A549 (cell line): ENCODE measurements around the gene SRSF11. TPM values are rescaled to one million over a fixed set of nuclear protein-coding genes. Genes with fewer than 3 reads are reported as not detected.

ENCODE experiments used
- ATAC-seq, 2 experiments: fragments of 200-7000 bp in 1 of 2; fragments of >200 bp in 1 of 2; cut with Nextera tagmentation in 1 of 2; cut with Tn5 transposase in 1 of 2; 3 replicates each; pipeline versions ENCODE4 v1.8.0 to v1.9.1; 2018 to 2020; ENCODE audit warnings: mild to moderate bottlenecking in 1 of 2, moderate library complexity in 1 of 2
- CTCF ChIA-PET: fragments of 300-600 bp; sonication (Branson Sonifier 250); formaldehyde crosslinking; extraction: SDS; loops from one replicate; lab custom pipeline; 2021; ENCODE audit warnings: antibody characterized with exemption, inconsistent platforms; lab: Yijun Ruan, JAX
- POLR2A ChIA-PET: fragments of 350-600 bp; formaldehyde crosslinking; extraction: SDS; loops from one replicate; lab custom pipeline; 2021; ENCODE audit warnings: antibody characterized with exemption, inconsistent platforms; lab: Yijun Ruan, JAX
- DNase-seq, 2 experiments: peaks; one replicate each; pipeline versions ENCODE4 v3.0.0 to v3.0.0-alpha.2; 2011 to 2016; ENCODE audit warnings: low read depth in 1 of 2, low spot score in 1 of 2
- FAIRE-seq: peaks from 2 replicates; lab custom pipeline; 2011; peaks lifted over from hg19 to GRCh38; lab: Jason Lieb, UNC
- H3K27ac ChIP-seq, 2 experiments: fragments of >200 bp; sonication (Bioruptor Twin); formaldehyde crosslinking; 3 replicates each; pipeline ENCODE4 v1.5.1; 2016 to 2017
- H3K4me1 ChIP-seq: fragments of >200 bp; sonication (Bioruptor Twin); formaldehyde crosslinking; 3 replicates; pipeline ENCODE4 v1.6.1; 2016
- H3K4me2 ChIP-seq: fragments of >200 bp; sonication (Bioruptor Twin); formaldehyde crosslinking; 3 replicates; pipeline ENCODE4 v1.6.1; 2016
- H3K4me3 ChIP-seq: fragments of >200 bp; sonication (Bioruptor Twin); formaldehyde crosslinking; 3 replicates; pipeline ENCODE4 v1.5.1; 2016
- H3K9me3 ChIP-seq: fragments of >200 bp; sonication (Bioruptor Twin); formaldehyde crosslinking; 3 replicates; pipeline ENCODE4 v1.6.1; 2016
- BCL3 ChIP-seq: fragments of >200 bp; sonication (Bioruptor Twin); formaldehyde crosslinking; IDR thresholded peaks from 3 replicates; pipeline ENCODE4 v1.6.1; 2016
- CBX2 ChIP-seq: fragments of 200-600 bp; sonication (generic); IDR thresholded peaks from 2 replicates; pipeline ENCODE4 v1.6.1; 2016; ENCODE audit warnings: low read depth, mild to moderate bottlenecking, borderline replicate concordance
- CBX8 ChIP-seq: fragments of 200-600 bp; sonication (generic); IDR thresholded peaks from 2 replicates; pipeline ENCODE4 v1.6.1; 2016
- CHD2 ChIP-seq: fragments of 150-350 bp; IDR thresholded peaks from 2 replicates; pipeline ENCODE4 v1.6.1; 2014; ENCODE audit warnings: low read length; ENCODE audit not compliant: partially characterized antibody
- E2F6 ChIP-seq: IDR thresholded peaks from 2 replicates; pipeline ENCODE4 v1.6.1; 2012; ENCODE audit warnings: low read depth, borderline replicate concordance
- ESRRA ChIP-seq: fragments of 150-350 bp; IDR thresholded peaks from 2 replicates; pipeline ENCODE4 v1.6.1; 2014; ENCODE audit warnings: mild to moderate bottlenecking, low read length, borderline replicate concordance
- GATA3 ChIP-seq: IDR thresholded peaks from 2 replicates; pipeline ENCODE4 v1.6.1; 2012; ENCODE audit warnings: borderline replicate concordance
- HES2 ChIP-seq: fragments of >200 bp; sonication (Bioruptor Twin); formaldehyde crosslinking; IDR thresholded peaks from 2 replicates; pipeline ENCODE4 v1.6.1; 2016
- HMGXB4 ChIP-seq: fragments of 250-450 bp; sonication (Bioruptor Pico); IDR thresholded peaks from 2 replicates; pipeline ENCODE4 v1.5.0; 2021; ENCODE audit warnings: mild to moderate bottlenecking, moderate library complexity, borderline replicate concordance
- KDM5A ChIP-seq: fragments of 200-600 bp; sonication (generic); IDR thresholded peaks from 2 replicates; pipeline ENCODE4 v1.6.1; 2016; ENCODE audit warnings: antibody characterized with exemption, mild to moderate bottlenecking
- MAFK ChIP-seq: fragments of 450-650 bp; IDR thresholded peaks from 2 replicates; pipeline ENCODE4 v1.6.1; 2014; ENCODE audit not compliant: partially characterized antibody
- NPAS2 ChIP-seq: fragments of 250-450 bp; sonication (Bioruptor Pico); IDR thresholded peaks from 2 replicates; pipeline ENCODE4 v1.8.0; 2022; ENCODE audit warnings: mild to moderate bottlenecking, moderate library complexity, borderline replicate concordance
- PBX3 ChIP-seq: IDR thresholded peaks from 2 replicates; pipeline ENCODE4 v1.6.1; 2012
- PHF8 ChIP-seq: fragments of 200-600 bp; sonication (generic); IDR thresholded peaks from 2 replicates; pipeline ENCODE4 v1.6.1; 2016; ENCODE audit warnings: low read depth, mild to moderate bottlenecking, antibody characterized with exemption, moderate library complexity, borderline replicate concordance
- POLR2A ChIP-seq: IDR thresholded peaks from 2 replicates; pipeline ENCODE4 v1.6.1; 2012; ENCODE audit warnings: mild to moderate bottlenecking, low read length
- POLR2AphosphoS2 ChIP-seq: conservative IDR thresholded peaks from 2 replicates; pipeline ENCODE4 v1.6.1; 2012; ENCODE audit warnings: low read length, improper control_type of control experiment, inconsistent platforms
- RAD21 ChIP-seq, 2 experiments: fragments of >200 bp in 1 of 2; sonication (Bioruptor Twin) in 1 of 2; formaldehyde crosslinking in 1 of 2; IDR thresholded peaks in 1 of 2; conservative IDR thresholded peaks in 1 of 2; 2 replicates in 1 of 2; 3 replicates in 1 of 2; pipeline ENCODE4 v1.6.1; 2012 to 2018; ENCODE audit warnings: inconsistent platforms in 1 of 2
- RARB ChIP-seq: fragments of 250-450 bp; sonication (Bioruptor Pico); IDR thresholded peaks from 2 replicates; pipeline ENCODE4 v1.8.0; 2021; ENCODE audit warnings: mild to moderate bottlenecking, moderate library complexity
- REST ChIP-seq: fragments of 200-600 bp; sonication (generic); IDR thresholded peaks from 2 replicates; pipeline ENCODE4 v1.6.1; 2016; ENCODE audit warnings: antibody characterized with exemption, mild to moderate bottlenecking, moderate library complexity
- SREBF2 ChIP-seq: fragments of 450-650 bp; IDR thresholded peaks from 2 replicates; pipeline ENCODE4 v1.6.1; 2014; ENCODE audit warnings: mild to moderate bottlenecking, moderate library complexity
- TFCP2L1 ChIP-seq: fragments of 250-450 bp; sonication (Bioruptor Pico); IDR thresholded peaks from 2 replicates; pipeline ENCODE4 v1.5.0; 2021; ENCODE audit warnings: mild to moderate bottlenecking
- TP53 ChIP-seq: fragments of 250-450 bp; sonication (Bioruptor Pico); IDR thresholded peaks from 2 replicates; pipeline ENCODE4 v1.5.0; 2021; ENCODE audit warnings: mild to moderate bottlenecking, moderate library complexity
- ZC3H11A ChIP-seq: fragments of 450-650 bp; IDR thresholded peaks from 2 replicates; pipeline ENCODE4 v1.6.1; 2014; ENCODE audit warnings: antibody characterized with exemption, mild to moderate bottlenecking
- WGBS: methylation state at CpG from one replicate; pipeline ENCODE4 v1.1.6; 2017; ENCODE audit errors: missing lambda C conversion rate; 5-methylcytosine and 5-hydroxymethylcytosine counted together
- polyA plus RNA-seq, 4 experiments: library from polyadenylated mRNA; depleted of rRNA in 3 of 4; stranded (reverse); fragments of >200 nt; fragmentation: RNase III in 1 of 4; extraction: RNeasy Plus Mini Kit Qiagen cat#74134 plus additional on column Dnase treatment in 1 of 4; gene quantifications; 2 replicates in 3 of 4; 3 replicates in 1 of 4; pipeline ENCODE4 v1.2.3, GENCODE V29; 2011 to 2017

Gene SRSF11
- polyA plus RNA-seq, 2 of the 4 experiments (the other 2 are of a cell fraction): 144 to 172 TPM

- no peak for DNase-seq
- Histone ChIP-seq H3K27ac (no peak overlapping the region), H3K4me1 (peaks cover 13% of the 10 kb centered on the region), H3K4me3 (no peak overlapping the region), H3K9me3 (no peaks in the 10 kb centered on the region), H3K4me2 (no peak overlapping the region)
- ChIA-PET POLR2A (interaction anchor here (0.6 to 3.2 kb wide), 2 partner anchors 13 to 70 kb away, joined by 3 to 13 read pairs; partner anchors contain the start of gene SRSF11), CTCF (interaction anchor here (0.6 to 1.3 kb wide), 2 partner anchors 9 to 27 kb away, joined by 4 to 5 read pairs; no protein-coding TSS in a partner anchor)
- FAIRE-seq: no peak
- TF ChIP-seq CHD2: no peak
- TF ChIP-seq POLR2A: no peak
- TF ChIP-seq TP53 (CRISPR knock-in tag): no peak
- no peak for TF ChIP-seq GATA3
- TF ChIP-seq CBX2: no peak
- no peak for TF ChIP-seq PBX3
- TF ChIP-seq SREBF2: no peak
- TF ChIP-seq ZC3H11A: no peak
- TF ChIP-seq PHF8: no peak
- no peak for TF ChIP-seq NPAS2
- TF ChIP-seq CBX8: no peak
- ATAC-seq: no peak
- WGBS: 97% methylated on average over 7 of the region's 7 CpGs
Observed at GRCh38 chr1:70208292-70208691, 12.9 kb upstream of the SRSF11 start.

- no peak for ATAC-seq
- H3K9me3 ChIP-seq: no peaks in the 10 kb centered on the region
- DNase-seq: no peak
- peaks cover 9% of the 10 kb centered on the region for H3K4me1 ChIP-seq
- 97% methylated on average over 1 of the region's 1 CpG for WGBS
- CTCF ChIA-PET: interaction anchor here (0.7 kb wide), 1 partner anchor 21 kb away, joined by 3 read pairs; no protein-coding TSS in a partner anchor
- no peak overlapping the region for H3K4me3 ChIP-seq
- TF ChIP-seq E2F6 (no peak), TP53 (CRISPR knock-in tag) (no peak), RAD21 (conservative IDR thresholded peaks at IDR 0.05 in 1 of 2, IDR thresholded peaks at IDR 0.05 in 1 of 2) (no peak), HES2 (no peak)
- no peak overlapping the region for H3K4me2 ChIP-seq
- POLR2A ChIA-PET: no interaction called here
- H3K27ac ChIP-seq: no peak overlapping the region
- no peak for FAIRE-seq
Observed at GRCh38 chr1:70210820-70211219, 10.4 kb upstream of the SRSF11 start.

GRCh38 chr1:70211541-70211940, 9.6 kb upstream of the SRSF11 start:
- no peak overlapping the region for H3K4me2 ChIP-seq
- POLR2A ChIA-PET: interaction anchor here (0.8 kb wide), 1 partner anchor 10 kb away, joined by 3 read pairs; the partner anchor contains the start of gene SRSF11
- CTCF ChIA-PET: no interaction called here
- peaks cover 9% of the 10 kb centered on the region for H3K4me1 ChIP-seq
- DNase-seq (no peak), ATAC-seq (no peak), FAIRE-seq (no peak)
- H3K27ac ChIP-seq: no peak overlapping the region
- no peak overlapping the region for H3K4me3 ChIP-seq
- no peaks in the 10 kb centered on the region for H3K9me3 ChIP-seq
- TF ChIP-seq TFCP2L1 (CRISPR knock-in tag) (no peak), E2F6 (no peak), RAD21 (conservative IDR thresholded peaks at IDR 0.05 in 1 of 2, IDR thresholded peaks at IDR 0.05 in 1 of 2) (no peak), RARB (no peak), SREBF2 (no peak), BCL3 (no peak), HES2 (no peak), ESRRA (no peak), KDM5A (no peak), HMGXB4 (CRISPR knock-in tag) (no peak), MAFK (no peak), REST (no peak), POLR2AphosphoS2 (no peak)
